Measurements from ENCODE around the gene BMPR1A. TPM values are rescaled to one million over a fixed set of nuclear protein-coding genes. Genes with fewer than 3 reads are reported as not detected.

The BMPR1A gene
- total RNA-seq, 4 donors from 2014 or later, result 72.7 to 89.5 (median 84.2) TPM

Small RNA genes within 50 kb of the gene (small RNA-seq; reads per million reads assigned to genes)
- not detected for gene RNU1-19P

Other genes with a start within 250 kb of the BMPR1A start
- 10 to 100 TPM; 44.2 to 62.1 (median 51.7) TPM for gene WAPL, start 234.8 kb upstream of the BMPR1A start, total RNA-seq
- gene OPN4, start 102.1 kb upstream of the BMPR1A start, total RNA-seq, result under 1 TPM in 1 of 4 donors, not detected in 3; 0.24 TPM
- 1 to 10 TPM; 1.5 to 5.5 (median 1.9) TPM for gene LDB3, start 88.1 kb upstream of the BMPR1A start, total RNA-seq
- 10 to 100 TPM; 23.0 to 45.1 (median 28.4) TPM for gene MMRN2, start 201.0 kb downstream of the BMPR1A start, total RNA-seq
- 10 to 100 TPM; 11.5 to 40.2 (median 23.1) TPM for gene SNCG, start 202.0 kb downstream of the BMPR1A start, total RNA-seq
- 100 to 1,000 TPM in 3 of 4 donors, 10 to 100 TPM in 1; 66.6 to 208 (median 104) TPM for gene ADIRF, start 211.9 kb downstream of the BMPR1A start, total RNA-seq